Smooth muscle cell (in vitro differentiated cells): Measurements from ENCODE around the gene RPL27. TPM values are rescaled to one million over a fixed set of nuclear protein-coding genes. Genes with fewer than 3 reads are reported as not detected.
A peak's percentile ranks its signal among the peaks of the same experiment; 100 is the strongest.

Experiments used
- DNase-seq: peaks from one replicate; lab custom pipeline; 2025; ENCODE audit not compliant: unreplicated experiment; lab: John Stamatoyannopoulos, UW
- H2AFZ ChIP-seq: fragments of 200-600 bp; sonication (generic); 2 replicates; pipeline ENCODE4 v1.6.0; 2016; ENCODE audit warnings: antibody characterized with exemption, low read depth, mild to moderate bottlenecking
- H3F3A ChIP-seq: fragments of 200-600 bp; sonication (generic); 2 replicates; pipeline ENCODE4 v1.6.0; 2017; ENCODE audit warnings: antibody characterized with exemption, low read depth
- H3K27ac ChIP-seq: fragments of 200-600 bp; sonication (generic); 2 replicates; pipeline ENCODE4 v1.5.1; 2016; ENCODE audit warnings: low read depth, mild to moderate bottlenecking
- H3K27me3 ChIP-seq: fragments of 200-600 bp; sonication (generic); 2 replicates; pipeline ENCODE4 v1.6.1; 2016; ENCODE audit warnings: low read depth, mild to moderate bottlenecking
- H3K36me3 ChIP-seq: fragments of 200-600 bp; sonication (generic); 2 replicates; pipeline ENCODE4 v1.5.1; 2016; ENCODE audit warnings: low read depth
- H3K4me1 ChIP-seq: fragments of 200-600 bp; sonication (generic); 2 replicates; pipeline ENCODE4 v1.5.1; 2016; ENCODE audit warnings: low read depth
- H3K4me2 ChIP-seq: fragments of 200-600 bp; sonication (generic); 2 replicates; pipeline ENCODE4 v1.6.0; 2016; ENCODE audit warnings: mild to moderate bottlenecking
- H3K4me3 ChIP-seq: fragments of 200-600 bp; sonication (generic); 2 replicates; pipeline ENCODE4 v1.5.1; 2016; ENCODE audit warnings: mild to moderate bottlenecking
- H3K79me2 ChIP-seq: fragments of 200-600 bp; sonication (generic); 2 replicates; pipeline ENCODE4 v1.6.0; 2016; ENCODE audit warnings: low read depth, mild to moderate bottlenecking
- H3K9ac ChIP-seq: fragments of 200-600 bp; sonication (generic); 2 replicates; pipeline ENCODE4 v1.6.0; 2016; ENCODE audit warnings: low read depth
- H3K9me3 ChIP-seq: fragments of 200-600 bp; sonication (generic); replicated peaks from 2 replicates; pipeline ENCODE4 v1.5.1; 2016; ENCODE audit warnings: low read depth
- H4K20me1 ChIP-seq: fragments of 200-600 bp; sonication (generic); 2 replicates; pipeline ENCODE4 v1.6.0; 2016; ENCODE audit warnings: low read depth
- CTCF ChIP-seq: fragments of 200-600 bp; sonication (generic); IDR thresholded peaks from 2 replicates; pipeline ENCODE4 v1.5.1; 2017; ENCODE audit warnings: borderline replicate concordance, mild to moderate bottlenecking, antibody characterized with exemption; ENCODE audit not compliant: insufficient read depth, poor library complexity, severe bottlenecking
- WGBS: methylation state at CpG from one replicate; pipeline ENCODE4 v1.1.7; 2016; ENCODE audit warnings: low lambda C conversion rate; 5-methylcytosine and 5-hydroxymethylcytosine counted together
- polyA plus RNA-seq: library from polyadenylated mRNA; unstranded; fragments of >200 nt; fragmentation: Nextera tagmentation; extraction: Ambion mirVana; gene quantifications from 2 replicates; pipeline ENCODE4 v1.2.1, GENCODE V29; 2016
- small RNA-seq: library from RNA; depleted of rRNA; stranded (forward); fragments of <200 nt; gene quantifications from one replicate; pipeline ENCODE3, GENCODE V24; 2014
- total RNA-seq: library from RNA; depleted of rRNA; stranded (reverse); fragments of >200 nt; gene quantifications from 2 replicates; pipeline ENCODE4 v1.2.3, GENCODE V29; 2014

RPL27 gene
- total and polyA plus RNA-seq, 2 experiments from 2014 or later, result 963 to 2,084 TPM

- H3K4me1 ChIP-seq, result no peaks in the 10 kb centered on the region
- H3F3A ChIP-seq, result no peaks in the 10 kb centered on the region
- no peak overlapping the region for H3K27ac ChIP-seq
- no peak overlapping the region for H2AFZ ChIP-seq
- H3K27me3 ChIP-seq, result no peaks in the 10 kb centered on the region
- H3K9me3 ChIP-seq, result no peaks in the 10 kb centered on the region
- H4K20me1 ChIP-seq, result no peaks in the 10 kb centered on the region
- DNase-seq, result no peak
- H3K9ac ChIP-seq, result no peak overlapping the region
- no peaks in the 10 kb centered on the region for H3K36me3 ChIP-seq
- WGBS, result 94% methylated on average over 1 of the region's 1 CpG
- no peak overlapping the region for H3K4me2 ChIP-seq
- no peak for TF ChIP-seq CTCF
- no peak overlapping the region for H3K4me3 ChIP-seq
- H3K79me2 ChIP-seq, result no peaks in the 10 kb centered on the region
Observed at GRCh38 chr17:43051969-43052368, 53.8 kb downstream of the RPL27 start.

Small RNA genes lying within 50 kb of the gene (small RNA-seq; reads per million reads assigned to genes)
- gene AARSD1, result 0.76 reads per million, percentile 25 among the genes with 10 or more reads in this experiment

Other genes with a start within 250 kb of the RPL27 start
- gene RAMP2, start 237.2 kb upstream of the RPL27 start, total RNA-seq, result 8.6 and 8.9 TPM in 2 replicates
- gene RAMP2, start 237.2 kb upstream of the RPL27 start, polyA plus RNA-seq, result 22.0 and 25.7 TPM in 2 replicates
- 91.0 and 108 TPM in 2 replicates for gene VPS25, start 225.0 kb upstream of the RPL27 start, total RNA-seq
- 129 and 139 TPM in 2 replicates for gene VPS25, start 225.0 kb upstream of the RPL27 start, polyA plus RNA-seq
- gene WNK4, start 217.8 kb upstream of the RPL27 start, total RNA-seq, result 0.22 and 0.49 TPM in 2 replicates
- gene WNK4, start 217.8 kb upstream of the RPL27 start, polyA plus RNA-seq, result 0.39 TPM in 1 of 2 replicates, not detected in the other
- 71.1 and 106 TPM in 2 replicates for gene COA3, start 199.7 kb upstream of the RPL27 start, total RNA-seq
- 127 and 147 TPM in 2 replicates for gene COA3, start 199.7 kb upstream of the RPL27 start, polyA plus RNA-seq
- not detected in 2 replicates for gene CNTD1, start 199.6 kb upstream of the RPL27 start, total RNA-seq
- 0.17 and 0.71 TPM in 2 replicates for gene CNTD1, start 199.6 kb upstream of the RPL27 start, polyA plus RNA-seq
- gene BECN1, start 174.1 kb upstream of the RPL27 start, total RNA-seq, result 57.5 and 66.5 TPM in 2 replicates
- 54.8 and 61.9 TPM in 2 replicates for gene BECN1, start 174.1 kb upstream of the RPL27 start, polyA plus RNA-seq
- 56.5 and 67.1 TPM in 2 replicates for gene PSME3, start 165.0 kb upstream of the RPL27 start, total RNA-seq
- gene PSME3, start 165.0 kb upstream of the RPL27 start, polyA plus RNA-seq, result 85.3 and 87.0 TPM in 2 replicates
- 1.6 and 2.3 TPM in 2 replicates for gene AOC2, start 153.8 kb upstream of the RPL27 start, total RNA-seq
- gene AOC2, start 153.8 kb upstream of the RPL27 start, polyA plus RNA-seq, result 0.91 and 2.1 TPM in 2 replicates
- 0.63 and 0.90 TPM in 2 replicates for gene AOC3, start 147.2 kb upstream of the RPL27 start, total RNA-seq
- 0.65 and 1.5 TPM in 2 replicates for gene AOC3, start 147.2 kb upstream of the RPL27 start, polyA plus RNA-seq
- not detected in 2 replicates for gene G6PC1, start 97.6 kb upstream of the RPL27 start, total RNA-seq
- not detected in 2 replicates for gene G6PC1, start 97.6 kb upstream of the RPL27 start, polyA plus RNA-seq
- gene AARSD1, start 34.0 kb upstream of the RPL27 start, total RNA-seq, result 18.6 and 22.0 TPM in 2 replicates
- 48.0 and 74.0 TPM in 2 replicates for gene AARSD1, start 34.0 kb upstream of the RPL27 start, polyA plus RNA-seq
- gene PTGES3L, start 18.3 kb upstream of the RPL27 start, total RNA-seq, result 1.3 and 6.7 TPM in 2 replicates
- 6.8 and 8.3 TPM in 2 replicates for gene PTGES3L, start 18.3 kb upstream of the RPL27 start, polyA plus RNA-seq
- 8.2 and 9.3 TPM in 2 replicates for gene RUNDC1, start 17.9 kb upstream of the RPL27 start, total RNA-seq
- gene RUNDC1, start 17.9 kb upstream of the RPL27 start, polyA plus RNA-seq, result 15.7 and 19.2 TPM in 2 replicates
- gene IFI35, start 8.4 kb downstream of the RPL27 start, total RNA-seq, result 1.5 and 1.9 TPM in 2 replicates
- gene IFI35, start 8.4 kb downstream of the RPL27 start, polyA plus RNA-seq, result 6.3 and 7.4 TPM in 2 replicates
- 146 and 174 TPM in 2 replicates for gene VAT1, start 24.0 kb downstream of the RPL27 start, total RNA-seq
- gene VAT1, start 24.0 kb downstream of the RPL27 start, polyA plus RNA-seq, result 218 and 229 TPM in 2 replicates
- 0.27 and 0.81 TPM in 2 replicates for gene RND2, start 26.8 kb downstream of the RPL27 start, total RNA-seq
- gene RND2, start 26.8 kb downstream of the RPL27 start, polyA plus RNA-seq, result 1.1 and 1.7 TPM in 2 replicates
- gene BRCA1, start 126.9 kb downstream of the RPL27 start, total RNA-seq, result 17.2 and 22.7 TPM in 2 replicates
- 2.7 and 5.4 TPM in 2 replicates for gene BRCA1, start 126.9 kb downstream of the RPL27 start, polyA plus RNA-seq
- gene NBR1, start 172.8 kb downstream of the RPL27 start, total RNA-seq, result 73.9 and 88.5 TPM in 2 replicates
- gene NBR1, start 172.8 kb downstream of the RPL27 start, polyA plus RNA-seq, result 43.5 and 47.6 TPM in 2 replicates
- gene TMEM106A, start 213.5 kb downstream of the RPL27 start, total RNA-seq, result 5.8 and 14.3 TPM in 2 replicates
- gene TMEM106A, start 213.5 kb downstream of the RPL27 start, polyA plus RNA-seq, result 4.6 and 10.4 TPM in 2 replicates
- not detected in 2 replicates for gene CCDC200, start 230.2 kb downstream of the RPL27 start, total RNA-seq
- gene CCDC200, start 230.2 kb downstream of the RPL27 start, polyA plus RNA-seq, result 1.1 and 4.1 TPM in 2 replicates
- gene RNU2-1, start 235.6 kb downstream of the RPL27 start, total RNA-seq, result not detected in 2 replicates
- 13.8 and 18.0 TPM in 2 replicates for gene RNU2-1, start 235.6 kb downstream of the RPL27 start, polyA plus RNA-seq